Muscle of back (tissue), 10 donors: ENCODE results near the gene SMKR1. TPM values are rescaled to one million over a fixed set of nuclear protein-coding genes. Genes with fewer than 3 reads are reported as not detected.

Experiments
- polyA plus RNA-seq, 10 donors: library from polyadenylated mRNA; unstranded; fragments of 120-200 nt; gene quantifications; one replicate each; pipeline ENCODE4 v1.2.1, GENCODE V29; 2013; ENCODE audit not compliant: insufficient read length in 10 of 10

Gene SMKR1
- polyA plus RNA-seq, 10 donors: 0.24 to 0.79 (median 0.53) TPM; not detected in 6

Other genes with a start within 250 kb of the SMKR1 start
- gene STRIP2, start 68.1 kb upstream of the SMKR1 start, polyA plus RNA-seq: 1 to 10 TPM; 4.2 to 9.7 (median 6.4) TPM
- gene NRF1, start 109.2 kb downstream of the SMKR1 start, polyA plus RNA-seq: 10 to 100 TPM; 11.1 to 17.3 (median 13.4) TPM